GM12892 (cell line): ENCODE data around the gene TMCC1.
A peak's percentile ranks its signal among the peaks of the same experiment; 100 is the strongest.

Experiments
- DNase-seq: peaks from one replicate; pipeline ENCODE4 v3.0.0; 2011; ENCODE audit not compliant: insufficient read length
- FAIRE-seq: peaks from 2 replicates; lab custom pipeline; 2011; peaks lifted over from hg19 to GRCh38; lab: Jason Lieb, UNC
- POLR2A ChIP-seq: IDR thresholded peaks from 2 replicates; pipeline ENCODE4 v1.6.1; 2011; ENCODE audit warnings: low read depth, low read length, control low read depth
- POLR2AphosphoS5 ChIP-seq: IDR thresholded peaks from 2 replicates; pipeline ENCODE4 v1.6.1; 2011; ENCODE audit warnings: low read depth, low read length, control low read depth
- TAF1 ChIP-seq: IDR thresholded peaks from 2 replicates; pipeline ENCODE4 v1.6.1; 2011; ENCODE audit warnings: low read depth, mild to moderate bottlenecking, control low read depth, low read length, borderline replicate concordance

Gene TMCC1

GRCh38 chr3:129638481-129638880 lies 255.0 kb downstream of the TMCC1 start:
- no peak for FAIRE-seq
- TF ChIP-seq POLR2AphosphoS5, result no peak
- TF ChIP-seq POLR2A, result no peak
- no peak for TF ChIP-seq TAF1

GRCh38 chr3:129636082-129636481 lies 257.4 kb downstream of the TMCC1 start:
- DNase-seq (no peak), FAIRE-seq (no peak)
- no peak for TF ChIP-seq POLR2AphosphoS5
- TF ChIP-seq TAF1, result no peak
- TF ChIP-seq POLR2A, result no peak

More at GRCh38 chr3:129638481-129638880, 255.0 kb downstream of the TMCC1 start:
- no peak for DNase-seq

- no peak for FAIRE-seq
- TF ChIP-seq POLR2A, result no peak
- TF ChIP-seq POLR2AphosphoS5, result no peak
- TF ChIP-seq TAF1, result no peak
Measured at GRCh38 chr3:129635656-129636055, 257.9 kb downstream of the TMCC1 start.

GRCh38 chr3:129633751-129634481 lies 259.6 kb downstream of the TMCC1 start:
- no peak for DNase-seq
- no peak for FAIRE-seq
- TF ChIP-seq TAF1, result no peak
- TF ChIP-seq POLR2AphosphoS5, result no peak
- no peak for TF ChIP-seq POLR2A

More at GRCh38 chr3:129635656-129636055, 257.9 kb downstream of the TMCC1 start:
- DNase-seq, result no peak

GRCh38 chr3:129632977-129633376 lies 260.5 kb downstream of the TMCC1 start:
- FAIRE-seq, result no peak
- DNase-seq, result no peak
- TF ChIP-seq POLR2A (no peak), POLR2AphosphoS5 (no peak), TAF1 (no peak)

GRCh38 chr3:129632556-129632955 lies 261.0 kb downstream of the TMCC1 start:
- no peak for DNase-seq
- no peak for FAIRE-seq
- no peak for TF ChIP-seq TAF1
- TF ChIP-seq POLR2A, result no peak
- TF ChIP-seq POLR2AphosphoS5, result no peak

- no peak for FAIRE-seq
- DNase-seq, result no peak
- TF ChIP-seq POLR2AphosphoS5 (no peak), POLR2A (no peak), TAF1 (no peak)
Measured at GRCh38 chr3:129632056-129632455, 261.5 kb downstream of the TMCC1 start.

GRCh38 chr3:129629011-129629410 lies 264.5 kb downstream of the TMCC1 start:
- TF ChIP-seq TAF1, result no peak
- TF ChIP-seq POLR2AphosphoS5, result no peak
- no peak for TF ChIP-seq POLR2A
- FAIRE-seq, result no peak

GRCh38 chr3:129628169-129628522 lies 265.4 kb downstream of the TMCC1 start:
- DNase-seq, result no peak
- TF ChIP-seq POLR2A, result no peak
- no peak for FAIRE-seq

More at GRCh38 chr3:129629011-129629410, 264.5 kb downstream of the TMCC1 start:
- no peak for DNase-seq

GRCh38 chr3:129627350-129628168 lies 266.0 kb downstream of the TMCC1 start:
- peak; percentile 80 for DNase-seq
- TF ChIP-seq TAF1 (no peak), POLR2A (0 out of 2 replicates have a peak, but pooled peaks have one; percentile 26)
- FAIRE-seq, result peak; percentile 92

GRCh38 chr3:129626744-129627349 lies 266.7 kb downstream of the TMCC1 start:
- FAIRE-seq (peak; percentile 94), DNase-seq (peak; percentile 99)
- TF ChIP-seq POLR2A (peak; percentile 65; the same call in 1 of the 2 replicates), POLR2AphosphoS5 (0 out of 2 replicates have a peak, but pooled peaks have one; percentile 34), TAF1 (0 out of 2 replicates have a peak, but pooled peaks have one; percentile 39)
